ENCODE data around the gene CMTM2.
"Not testable (repeated sequence)": the region's sequence is repeated elsewhere in the genome, so short reads cannot be mapped to it uniquely, and the experiment has no call there.

- TF ChIP-seq, protein P1, sequence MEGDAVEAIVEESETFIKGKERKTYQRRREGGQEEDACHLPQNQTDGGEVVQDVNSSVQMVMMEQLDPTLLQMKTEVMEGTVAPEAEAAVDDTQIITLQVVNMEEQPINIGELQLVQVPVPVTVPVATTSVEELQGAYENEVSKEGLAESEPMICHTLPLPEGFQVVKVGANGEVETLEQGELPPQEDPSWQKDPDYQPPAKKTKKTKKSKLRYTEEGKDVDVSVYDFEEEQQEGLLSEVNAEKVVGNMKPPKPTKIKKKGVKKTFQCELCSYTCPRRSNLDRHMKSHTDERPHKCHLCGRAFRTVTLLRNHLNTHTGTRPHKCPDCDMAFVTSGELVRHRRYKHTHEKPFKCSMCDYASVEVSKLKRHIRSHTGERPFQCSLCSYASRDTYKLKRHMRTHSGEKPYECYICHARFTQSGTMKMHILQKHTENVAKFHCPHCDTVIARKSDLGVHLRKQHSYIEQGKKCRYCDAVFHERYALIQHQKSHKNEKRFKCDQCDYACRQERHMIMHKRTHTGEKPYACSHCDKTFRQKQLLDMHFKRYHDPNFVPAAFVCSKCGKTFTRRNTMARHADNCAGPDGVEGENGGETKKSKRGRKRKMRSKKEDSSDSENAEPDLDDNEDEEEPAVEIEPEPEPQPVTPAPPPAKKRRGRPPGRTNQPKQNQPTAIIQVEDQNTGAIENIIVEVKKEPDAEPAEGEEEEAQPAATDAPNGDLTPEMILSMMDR (IDR thresholded peaks at IDR 0.05; ENCODE audit: insufficient read depth, low read depth, low read length), result not testable (repeated sequence)
- TF ChIP-seq EZH2 (IDR thresholded peaks at IDR 0.05; ENCODE audit: insufficient read depth, low read length), result not testable (repeated sequence)
These were observed 52.3 kb downstream of the CMTM2 start for GRCh38 chr16:66631558-66631957.
